ENCODE measurements around the gene SNCAIP.
A peak's percentile ranks its signal among the peaks of the same experiment; 100 is the strongest.
"Not testable (repeated sequence)": the region's sequence is repeated elsewhere in the genome, so short reads cannot be mapped to it uniquely, and the experiment has no call there.

SNCAIP gene

DNA sequence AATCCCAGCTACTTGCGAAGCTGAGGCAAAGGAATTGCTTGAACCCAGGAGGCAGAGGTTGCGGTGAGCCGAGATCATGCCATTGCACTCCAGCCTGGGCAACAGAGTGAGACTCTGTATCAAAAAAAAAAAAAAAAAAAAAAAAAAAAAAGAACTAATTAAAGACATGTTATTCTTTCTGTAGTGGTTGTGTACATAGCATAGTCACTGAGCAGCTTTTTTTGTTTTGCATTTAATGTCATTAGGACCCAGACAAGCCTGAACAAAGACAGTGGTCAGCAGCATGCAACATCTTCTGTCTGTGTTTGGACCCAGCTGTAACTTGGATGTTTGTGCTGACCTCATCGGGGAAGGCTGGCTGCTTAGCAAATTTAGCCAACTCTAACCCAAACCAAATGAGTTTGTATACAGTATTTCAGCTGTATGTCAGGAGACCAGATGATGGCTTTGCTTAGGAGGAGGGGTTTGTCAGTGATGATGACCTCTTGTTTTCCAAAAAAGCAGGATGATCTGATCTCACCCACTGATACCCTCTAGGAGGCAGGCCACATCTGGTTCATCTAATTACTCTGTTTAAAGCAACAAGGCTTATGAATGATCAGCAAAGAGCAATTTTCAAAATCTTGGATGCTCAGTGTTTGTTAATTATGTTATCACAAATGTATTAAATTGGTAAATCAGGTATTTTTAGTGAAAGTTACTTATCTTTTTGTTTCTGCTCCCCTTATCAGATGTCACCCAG lies 39.5 kb downstream of the SNCAIP start:
- H3K9me3 ChIP-seq (replicated peaks in 1 of 2; ENCODE audit: control insufficient read depth in 2 of 2, insufficient read depth in 1 of 2, low read depth in 1 of 2, low read length in 2 of 2): no peaks in the 10 kb centered on the region
- no peak for DNase-seq (ENCODE audit: low spot score)
- no peak overlapping the region for H3K14ac ChIP-seq (ENCODE audit: low read length)
- no peak overlapping the region for H3K18ac ChIP-seq (ENCODE audit: low read length)
- no peak overlapping the region for H4K91ac ChIP-seq (ENCODE audit: low read depth, low read length, poor library complexity)
- H2AK5ac ChIP-seq (ENCODE audit: low read depth, low read length): no peak overlapping the region
- H2BK5ac ChIP-seq (ENCODE audit: low read length): no peak overlapping the region
- no peak overlapping the region for H3K9ac ChIP-seq (ENCODE audit: low read depth, low read length, poor library complexity)
- no peaks in the 10 kb centered on the region for H3K27me3 ChIP-seq (ENCODE audit: control insufficient read depth in 3 of 3, insufficient read depth in 3 of 3, low read depth in 1 of 3, low read length in 3 of 3)
- H3K4me3 ChIP-seq (ENCODE audit: low read length in 2 of 2): no peak overlapping the region
- no peak overlapping the region for H3K27ac ChIP-seq (replicated peaks; ENCODE audit: low read length)
- H3K4me2 ChIP-seq (ENCODE audit: insufficient read depth, low read length, poor library complexity, severe bottlenecking): no peak overlapping the region
- no peaks in the 10 kb centered on the region for H3K36me3 ChIP-seq (replicated peaks in 1 of 2; ENCODE audit: control insufficient read depth in 2 of 2, insufficient read depth in 2 of 2, low read length in 2 of 2)
- H2AFZ ChIP-seq (ENCODE audit: low read length): no peak overlapping the region
- no CpG with 5 or more reads among the region's 4 CpGs for WGBS, 2 donors (ENCODE audit: extremely low coverage in 2 of 2, insufficient read length in 2 of 2, insufficient replicate concordance in 1 of 2)
- H2BK12ac ChIP-seq (ENCODE audit: low read length): no peak overlapping the region
- no peak overlapping the region for H3K23ac ChIP-seq (ENCODE audit: low read depth, low read length, poor library complexity)
- no peak overlapping the region for H2BK15ac ChIP-seq (ENCODE audit: low read length)
- H3K4me1 ChIP-seq (ENCODE audit: control insufficient read depth in 2 of 2, insufficient read depth in 1 of 2, low read depth in 1 of 2, low read length in 2 of 2): peaks cover 5 to 6% of the 10 kb centered on the region in 2 donors
- H4K8ac ChIP-seq (ENCODE audit: low read depth, low read length): no peak overlapping the region
- H3K79me1 ChIP-seq (ENCODE audit: low read depth, low read length): no peaks in the 10 kb centered on the region
- H2BK120ac ChIP-seq (ENCODE audit: low read depth, low read length): no peak overlapping the region
- H3K4ac ChIP-seq (ENCODE audit: low read length): no peak overlapping the region

DNA sequence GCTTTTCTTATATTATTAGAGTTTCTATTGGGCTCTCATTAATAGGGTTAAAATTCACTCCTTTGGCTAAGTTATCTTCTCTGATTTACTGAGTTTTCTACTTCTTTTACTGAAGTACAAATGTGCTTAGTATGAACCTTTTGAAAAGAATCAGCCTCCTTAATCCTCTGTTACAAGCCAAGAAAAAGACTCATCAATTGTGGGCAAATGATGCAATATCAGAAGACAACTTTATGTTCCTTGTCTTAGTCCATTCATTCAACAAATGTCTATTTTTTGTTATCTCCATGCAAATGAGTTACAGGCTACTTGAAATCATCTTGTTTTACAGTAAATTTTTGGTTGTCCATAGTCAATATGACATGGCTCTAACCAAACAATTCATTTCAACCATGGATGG lies 40.3 kb downstream of the SNCAIP start:
- no peak overlapping the region for H3K4me2 ChIP-seq (ENCODE audit: insufficient read depth, low read length, poor library complexity, severe bottlenecking)
- H2BK15ac ChIP-seq (ENCODE audit: low read length): no peak overlapping the region
- no peak overlapping the region for H4K91ac ChIP-seq (ENCODE audit: low read depth, low read length, poor library complexity)
- H3K9ac ChIP-seq (ENCODE audit: low read depth, low read length, poor library complexity): no peak overlapping the region
- H2BK5ac ChIP-seq (ENCODE audit: low read length): no peak overlapping the region
- H3K14ac ChIP-seq (ENCODE audit: low read length): no peak overlapping the region
- DNase-seq (ENCODE audit: low spot score): no peak
- no peak overlapping the region for H2BK120ac ChIP-seq (ENCODE audit: low read depth, low read length)
- H3K27ac ChIP-seq (replicated peaks; ENCODE audit: low read length): no peak overlapping the region
- no peak overlapping the region for H3K23ac ChIP-seq (ENCODE audit: low read depth, low read length, poor library complexity)
- no peak overlapping the region for H3K18ac ChIP-seq (ENCODE audit: low read length)
- H3K4me1 ChIP-seq (ENCODE audit: control insufficient read depth in 2 of 2, insufficient read depth in 1 of 2, low read depth in 1 of 2, low read length in 2 of 2): peaks cover 5 to 6% of the 10 kb centered on the region in 2 donors
- H3K9me3 ChIP-seq (replicated peaks in 1 of 2; ENCODE audit: control insufficient read depth in 2 of 2, insufficient read depth in 1 of 2, low read depth in 1 of 2, low read length in 2 of 2): no peaks in the 10 kb centered on the region
- no peaks in the 10 kb centered on the region for H3K79me1 ChIP-seq (ENCODE audit: low read depth, low read length)
- no peaks in the 10 kb centered on the region for H3K36me3 ChIP-seq (replicated peaks in 1 of 2; ENCODE audit: control insufficient read depth in 2 of 2, insufficient read depth in 2 of 2, low read length in 2 of 2)
- no peak overlapping the region for H3K4ac ChIP-seq (ENCODE audit: low read length)
- H3K4me3 ChIP-seq (ENCODE audit: low read length in 2 of 2): no peak overlapping the region
- H2AK5ac ChIP-seq (ENCODE audit: low read depth, low read length): no peak overlapping the region
- no peak overlapping the region for H2AFZ ChIP-seq (ENCODE audit: low read length)
- H2BK12ac ChIP-seq (ENCODE audit: low read length): no peak overlapping the region
- H4K8ac ChIP-seq (ENCODE audit: low read depth, low read length): no peak overlapping the region
- no peaks in the 10 kb centered on the region for H3K27me3 ChIP-seq (ENCODE audit: control insufficient read depth in 3 of 3, insufficient read depth in 3 of 3, low read depth in 1 of 3, low read length in 3 of 3)

DNA sequence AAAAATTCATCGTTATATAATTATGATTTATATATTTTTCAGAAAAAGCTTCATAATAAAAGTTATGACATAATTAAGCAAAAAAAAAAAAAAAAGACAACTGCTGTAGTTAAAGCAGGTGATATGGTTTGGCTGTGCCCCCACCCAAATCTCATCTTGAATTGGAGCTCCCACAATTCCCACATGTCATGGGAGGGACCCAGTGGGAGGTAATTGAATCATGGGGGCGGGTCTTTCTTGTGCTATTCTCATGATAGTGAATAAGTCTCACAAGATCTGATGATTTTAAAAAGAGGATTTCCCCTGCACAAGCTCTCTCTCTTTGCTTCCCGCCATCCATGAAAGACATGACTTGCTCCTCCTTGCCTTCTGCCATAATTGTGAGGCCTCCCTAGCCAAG lies 41.3 kb downstream of the SNCAIP start:
- not testable (repeated sequence) for H3K23ac ChIP-seq (ENCODE audit: low read depth, low read length, poor library complexity); H4K91ac ChIP-seq (ENCODE audit: low read depth, low read length, poor library complexity); H4K8ac ChIP-seq (ENCODE audit: low read depth, low read length); H2BK5ac ChIP-seq (ENCODE audit: low read length); H3K4ac ChIP-seq (ENCODE audit: low read length); H3K9me3 ChIP-seq (replicated peaks in 1 of 2; ENCODE audit: control insufficient read depth in 2 of 2, insufficient read depth in 1 of 2, low read depth in 1 of 2, low read length in 2 of 2); H3K18ac ChIP-seq (ENCODE audit: low read length); H3K36me3 ChIP-seq (replicated peaks in 1 of 2; ENCODE audit: control insufficient read depth in 2 of 2, insufficient read depth in 2 of 2, low read length in 2 of 2); H2AFZ ChIP-seq (ENCODE audit: low read length); H2BK15ac ChIP-seq (ENCODE audit: low read length); H3K4me2 ChIP-seq (ENCODE audit: insufficient read depth, low read length, poor library complexity, severe bottlenecking); H2AK5ac ChIP-seq (ENCODE audit: low read depth, low read length); H2BK120ac ChIP-seq (ENCODE audit: low read depth, low read length); H3K4me1 ChIP-seq (ENCODE audit: control insufficient read depth in 2 of 2, insufficient read depth in 1 of 2, low read depth in 1 of 2, low read length in 2 of 2); H3K4me3 ChIP-seq (ENCODE audit: low read length in 2 of 2); H2BK12ac ChIP-seq (ENCODE audit: low read length); H3K14ac ChIP-seq (ENCODE audit: low read length); H3K79me1 ChIP-seq (ENCODE audit: low read depth, low read length); H3K9ac ChIP-seq (ENCODE audit: low read depth, low read length, poor library complexity); H3K27me3 ChIP-seq (ENCODE audit: control insufficient read depth in 3 of 3, insufficient read depth in 3 of 3, low read depth in 1 of 3, low read length in 3 of 3); DNase-seq (ENCODE audit: low spot score); H3K27ac ChIP-seq (replicated peaks; ENCODE audit: low read length)
- no CpG with 5 or more reads among the region's 3 CpGs for whole genome bisulfite sequencing, 2 donors (ENCODE audit: extremely low coverage in 2 of 2, insufficient read length in 2 of 2, insufficient replicate concordance in 1 of 2)

DNA sequence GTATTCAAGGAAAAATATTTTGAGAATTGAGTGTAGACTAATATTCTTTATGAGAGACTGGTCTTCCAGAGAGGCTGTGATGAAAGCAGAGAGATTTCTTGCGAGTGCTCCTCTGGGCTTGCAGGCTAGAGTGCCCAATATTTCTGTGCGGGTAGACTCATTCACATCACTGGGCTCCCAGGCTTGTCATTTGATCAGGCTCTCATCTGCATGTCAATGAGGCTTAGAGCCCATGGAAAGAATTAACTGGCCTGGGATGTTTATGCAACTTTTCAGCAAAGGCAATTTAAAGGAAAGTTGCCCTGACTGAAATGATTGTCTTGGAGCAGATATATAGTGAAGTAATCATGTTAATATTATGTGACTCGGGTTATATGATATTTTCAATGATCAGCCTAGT lies 42.3 kb downstream of the SNCAIP start:
- Histone ChIP-seq H3K18ac (ENCODE audit: low read length) (no peak overlapping the region), H3K9ac (ENCODE audit: low read depth, low read length, poor library complexity) (no peak overlapping the region), H3K4me3 (ENCODE audit: low read length in 2 of 2) (no peak overlapping the region), H3K4me2 (ENCODE audit: insufficient read depth, low read length, poor library complexity, severe bottlenecking) (no peak overlapping the region), H3K36me3 (replicated peaks in 1 of 2; ENCODE audit: control insufficient read depth in 2 of 2, insufficient read depth in 2 of 2, low read length in 2 of 2) (no peaks in the 10 kb centered on the region), H2BK15ac (ENCODE audit: low read length) (no peak overlapping the region), H4K91ac (ENCODE audit: low read depth, low read length, poor library complexity) (no peak overlapping the region), H2AK5ac (ENCODE audit: low read depth, low read length) (no peak overlapping the region), H3K14ac (ENCODE audit: low read length) (no peak overlapping the region), H3K27ac (replicated peaks; ENCODE audit: low read length) (no peak overlapping the region), H3K79me1 (ENCODE audit: low read depth, low read length) (no peaks in the 10 kb centered on the region), H3K4me1 (ENCODE audit: control insufficient read depth in 2 of 2, insufficient read depth in 1 of 2, low read depth in 1 of 2, low read length in 2 of 2) (peaks cover 5 to 6% of the 10 kb centered on the region in 2 donors), H2BK120ac (ENCODE audit: low read depth, low read length) (no peak overlapping the region), H4K8ac (ENCODE audit: low read depth, low read length) (no peak overlapping the region), H2AFZ (ENCODE audit: low read length) (peak overlapping the region; percentile 41), H3K9me3 (replicated peaks in 1 of 2; ENCODE audit: control insufficient read depth in 2 of 2, insufficient read depth in 1 of 2, low read depth in 1 of 2, low read length in 2 of 2) (no peaks in the 10 kb centered on the region), H3K23ac (ENCODE audit: low read depth, low read length, poor library complexity) (no peak overlapping the region), H2BK12ac (ENCODE audit: low read length) (no peak overlapping the region), H3K4ac (ENCODE audit: low read length) (no peak overlapping the region), H3K27me3 (ENCODE audit: control insufficient read depth in 3 of 3, insufficient read depth in 3 of 3, low read depth in 1 of 3, low read length in 3 of 3) (no peaks in the 10 kb centered on the region), H2BK5ac (ENCODE audit: low read length) (no peak overlapping the region)
- DNase-seq (ENCODE audit: low spot score): peak; percentile 23
- WGBS, 2 donors (ENCODE audit: extremely low coverage in 2 of 2, insufficient read length in 2 of 2, insufficient replicate concordance in 1 of 2): no CpG with 5 or more reads among the region's 3 CpGs
